Lung microvascular endothelial cell (primary cell): Measurements from ENCODE around the gene CEACAM8. TPM values are rescaled to one million over a fixed set of nuclear protein-coding genes. Genes with fewer than 3 reads are reported as not detected.
"Not testable (repeated sequence)": the region's sequence is repeated elsewhere in the genome, so short reads cannot be mapped to it uniquely, and the experiment has no call there.

Experiments used
- DNase-seq, 2 donors: peaks; one replicate each; pipeline versions ENCODE4 v3.0.0 to v3.0.0-alpha.2; 2010; ENCODE audit warnings: low read depth in 2 of 2
- total RNA-seq: library from RNA; depleted of rRNA; stranded (reverse); fragments of >200 nt; gene quantifications from 2 replicates; pipeline ENCODE4 v1.2.1, GENCODE V29; 2014

CEACAM8 gene
- total RNA-seq, 1 donor from 2014 or later = not detected

DNA sequence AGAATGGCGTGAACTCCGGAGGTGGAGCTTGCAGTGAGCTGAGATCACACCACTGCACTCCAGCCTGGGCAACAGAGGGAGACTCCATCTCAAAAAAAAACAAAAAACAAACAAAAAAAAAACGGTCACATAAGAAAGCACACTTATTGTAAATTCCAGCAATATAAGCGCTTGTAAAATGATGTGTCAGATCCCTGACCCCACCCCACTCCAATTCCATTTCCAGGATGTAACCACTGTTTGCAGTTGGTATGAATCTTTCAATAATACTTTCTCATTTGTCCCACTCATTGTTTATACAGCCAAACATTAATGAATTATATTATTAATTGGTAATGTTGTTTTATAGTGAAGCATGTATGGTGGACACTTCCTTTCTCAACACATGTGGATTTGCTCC lies 50.6 kb downstream of the CEACAM8 start:
- DNase-seq = no peak

DNA sequence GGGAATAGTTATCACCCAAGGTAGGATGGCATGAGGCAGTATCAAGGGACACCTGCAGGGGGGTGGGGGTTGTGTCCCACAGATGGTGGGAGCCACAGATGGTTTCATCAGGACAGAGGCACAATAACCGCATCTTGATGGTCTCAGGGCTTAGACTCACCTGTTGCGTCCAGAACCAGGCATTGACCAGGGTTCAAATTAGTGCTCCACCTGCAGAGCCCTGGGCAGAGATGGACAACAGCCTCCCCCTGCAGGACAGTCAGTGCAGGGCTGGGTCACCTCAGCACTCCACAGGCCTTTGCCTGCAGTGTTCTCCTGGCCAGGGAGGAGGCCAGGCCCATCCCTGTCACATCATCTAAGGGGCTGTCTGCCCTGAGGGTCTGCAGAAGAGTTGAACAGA lies 51.9 kb downstream of the CEACAM8 start:
- DNase-seq = no peak

DNA sequence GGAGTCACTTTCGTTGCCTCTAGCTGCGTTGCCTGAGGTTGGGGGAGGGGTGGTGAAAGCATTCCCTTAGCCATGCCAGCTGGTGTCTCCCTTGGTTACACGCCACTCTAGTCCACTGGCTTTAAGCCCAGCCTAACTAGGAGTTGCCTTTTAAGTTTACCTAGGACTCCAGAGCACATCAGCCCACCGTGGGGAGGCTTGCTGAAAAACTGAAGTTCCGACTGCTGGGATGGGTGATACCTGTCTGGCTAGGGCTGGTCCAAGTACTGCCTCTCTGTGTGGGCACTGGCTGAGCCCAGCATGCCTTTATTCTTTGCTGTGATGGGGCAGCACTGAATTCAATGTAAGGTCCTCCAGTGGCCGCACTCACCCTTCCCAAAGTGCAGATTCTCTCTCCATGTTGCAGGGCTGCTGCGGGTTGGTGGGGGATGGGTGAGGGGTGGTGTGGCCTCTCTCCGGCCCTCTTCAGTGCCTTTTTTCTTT lies 54.6 kb downstream of the CEACAM8 start:
- DNase-seq = no peak

DNA sequence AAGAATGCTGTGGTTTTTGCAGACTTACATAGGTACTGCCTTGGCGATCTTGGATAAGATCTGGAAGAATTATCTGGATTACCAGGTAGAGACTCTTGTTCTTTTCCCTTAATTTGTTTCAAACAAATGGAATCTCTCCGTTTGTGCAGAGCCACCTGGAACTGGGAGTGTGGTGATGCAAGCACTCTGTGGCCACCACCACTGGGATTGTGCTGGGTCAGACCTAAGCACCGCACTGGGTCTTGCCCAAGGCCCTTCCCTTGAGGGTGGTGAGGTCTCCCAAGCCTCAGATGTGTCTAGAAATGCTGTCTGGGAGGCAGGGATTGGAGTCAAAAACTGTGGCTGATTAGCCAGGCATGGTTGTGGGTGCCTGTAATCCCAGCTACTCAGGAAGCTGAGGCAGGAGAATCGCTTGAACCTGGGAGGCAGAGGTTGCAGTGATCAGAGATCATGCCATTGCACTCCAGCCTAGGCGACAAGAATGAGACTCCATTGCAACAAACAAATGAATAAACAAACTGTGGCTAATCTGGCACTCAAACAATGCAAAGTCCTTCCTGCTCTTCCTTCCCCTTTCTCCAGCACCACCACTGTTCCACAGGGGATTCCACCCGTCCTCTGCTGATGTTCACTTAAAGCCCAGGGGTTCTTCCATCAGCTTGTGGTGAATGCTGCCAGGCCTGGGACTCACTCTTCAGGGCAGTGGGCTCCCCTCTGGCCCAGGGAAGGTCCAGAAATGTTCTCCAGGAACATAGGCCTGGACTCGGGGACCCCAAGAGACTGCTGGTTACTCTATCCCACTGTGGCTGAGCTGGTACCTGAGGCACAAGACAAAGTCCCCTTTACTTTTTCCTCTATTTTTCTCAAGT lies 55.6 kb downstream of the CEACAM8 start:
- DNase-seq = no peak

DNA sequence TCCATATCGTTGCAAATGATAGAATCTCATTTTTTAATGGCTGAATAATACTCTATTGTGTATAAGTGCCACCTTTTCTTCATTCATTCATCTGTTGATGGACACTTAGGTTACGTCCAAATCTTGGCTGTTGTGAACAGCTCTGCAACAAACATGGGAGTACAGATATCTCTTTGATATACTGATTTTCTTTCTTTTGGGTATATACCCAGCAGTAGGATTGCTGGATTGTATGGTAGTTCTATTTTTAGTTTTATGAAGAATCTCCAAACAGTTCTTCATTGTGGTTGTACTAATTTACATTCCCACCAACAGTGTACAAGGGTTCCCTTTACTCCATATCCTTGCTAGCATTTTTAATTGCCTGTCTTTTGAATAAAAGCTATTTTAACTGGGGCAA lies 59.4 kb downstream of the CEACAM8 start:
- not testable (repeated sequence) for DNase-seq

DNA sequence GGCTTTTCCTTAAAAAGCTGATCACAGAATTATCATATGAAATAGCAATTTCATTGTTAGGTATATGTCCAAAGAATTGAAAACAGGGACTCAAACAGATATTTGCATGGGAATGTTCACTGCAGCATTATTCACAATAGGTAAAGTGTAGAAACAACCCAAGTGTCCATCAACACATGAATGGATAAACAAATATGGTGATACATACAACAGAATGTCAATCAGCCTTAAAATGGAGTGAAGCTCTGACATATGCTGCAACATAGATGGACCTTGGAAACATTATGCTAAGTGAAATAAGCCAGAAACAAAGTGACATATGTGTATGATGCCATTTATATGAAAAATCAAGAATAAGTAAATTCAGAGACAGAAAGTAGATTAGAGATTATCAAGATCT lies 60.3 kb downstream of the CEACAM8 start:
- DNase-seq = no peak

DNA sequence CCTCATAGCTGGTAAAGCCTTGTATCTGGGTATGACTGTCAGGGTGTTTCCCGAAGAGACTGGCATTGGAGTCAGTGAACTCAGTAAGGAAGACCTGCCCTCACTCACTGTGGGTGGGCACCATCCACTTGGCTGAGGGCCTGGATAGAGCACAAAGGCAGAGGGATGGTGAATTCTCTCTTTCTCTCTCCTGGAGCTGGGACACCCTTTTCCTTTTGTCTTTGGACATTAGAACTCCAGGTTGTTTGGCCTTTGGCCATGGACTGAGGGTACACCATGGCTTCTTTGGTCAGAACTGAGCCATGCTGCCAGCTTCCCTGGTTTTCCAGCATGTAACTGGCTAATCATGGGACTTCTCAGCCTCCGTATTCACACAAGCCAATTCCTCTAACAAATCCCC lies 61.8 kb downstream of the CEACAM8 start:
- no peak for DNase-seq

DNA sequence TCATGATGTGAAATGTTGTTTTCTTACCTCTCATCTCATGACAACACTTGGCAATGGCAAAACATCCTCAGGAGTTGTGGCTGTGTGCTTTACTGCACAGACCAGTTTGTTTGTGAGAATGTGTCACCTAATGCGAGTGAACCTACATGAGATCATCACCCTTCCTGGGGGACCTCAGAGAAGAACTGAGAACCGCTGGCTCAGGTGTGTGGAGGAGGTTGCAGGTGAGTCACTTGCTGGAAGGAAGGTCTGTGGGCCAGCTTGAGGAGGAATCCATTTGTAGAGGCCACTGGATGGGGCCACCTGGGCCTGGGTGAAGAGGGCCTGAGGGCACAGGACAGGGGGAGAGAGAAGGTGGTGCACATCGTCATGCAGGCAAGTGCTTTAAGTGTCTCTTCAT lies 63.4 kb downstream of the CEACAM8 start:
- DNase-seq = no peak

Other genes starting within 250 kb of the CEACAM8 start
- gene CNFN, start 204.6 kb downstream of the CEACAM8 start, total RNA-seq = not detected in 2 replicates
- 2.6 and 3.9 TPM in 2 replicates for gene LIPE, start 167.5 kb downstream of the CEACAM8 start, total RNA-seq
- gene CXCL17, start 152.0 kb downstream of the CEACAM8 start, total RNA-seq = not detected in 2 replicates
- gene CEACAM1, start 66.4 kb downstream of the CEACAM8 start, total RNA-seq = 11.1 and 36.9 TPM in 2 replicates
- gene PSG3, start 145.6 kb upstream of the CEACAM8 start, total RNA-seq = not detected in 2 replicates
- gene PSG8, start 170.8 kb upstream of the CEACAM8 start, total RNA-seq = 0.22 and 0.60 TPM in 2 replicates